Stimulated activated naive CD8-positive, alpha-beta T cell treated with anti-CD3 and anti-CD28 coated beads, Interleukin-15, Interleukin-2, amounts not matched to agents 100 ng/mL and 50 ng/mL, for 24 hours (primary cell): Measurements from ENCODE around the gene OR5T1.

ENCODE experiments used
- H3K27ac Mint-ChIP-seq: one replicate; pipeline ENCODE4 v1.8.0; 2021; ENCODE audit warnings: mild to moderate bottlenecking, mixed read lengths
- H3K27me3 Mint-ChIP-seq: one replicate; pipeline ENCODE4 v1.8.0; 2021; ENCODE audit warnings: mixed read lengths
- H3K36me3 Mint-ChIP-seq: one replicate; pipeline ENCODE4 v1.8.0; 2021; ENCODE audit warnings: low read depth, mixed read lengths
- H3K4me1 Mint-ChIP-seq: one replicate; pipeline ENCODE4 v1.8.0; 2021; ENCODE audit warnings: low read depth, mixed read lengths
- H3K4me3 Mint-ChIP-seq: one replicate; pipeline ENCODE4 v1.8.0; 2021; ENCODE audit warnings: mild to moderate bottlenecking, mixed read lengths
- H3K9me3 Mint-ChIP-seq: one replicate; pipeline ENCODE4 v1.8.0; 2021; ENCODE audit warnings: mixed read lengths

Gene OR5T1

DNA sequence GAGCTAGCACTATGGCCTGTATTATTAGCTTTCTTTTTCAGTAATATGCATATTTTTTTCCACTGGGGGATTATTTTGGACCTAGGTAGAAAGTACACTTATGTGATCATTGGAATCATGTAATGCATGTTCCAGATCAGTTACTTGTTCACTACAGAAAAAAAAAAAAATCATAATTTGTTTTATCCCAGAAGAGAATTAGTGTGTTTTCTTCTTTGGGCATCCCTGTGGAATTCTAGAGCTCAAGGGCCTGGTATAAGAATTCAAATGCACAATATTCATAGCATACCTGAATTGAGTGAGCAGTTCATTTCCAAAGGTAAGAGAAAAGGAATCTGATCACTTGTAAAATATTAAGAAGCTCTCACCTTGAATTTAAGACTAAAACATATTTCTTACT is at the start of gene OR5T1:
TSS of gene OR5T1 (plus strand) at position 301 of the 400 bp plus-strand sequence. CDS start 1,485 bp downstream, outside the sequence.
- no peak within 1 kb of the TSS for H3K4me3 Mint-ChIP-seq
- H3K27me3 Mint-ChIP-seq: no peaks in the 10 kb centered on the region
- no peak within 1 kb of the TSS for H3K27ac Mint-ChIP-seq
- H3K9me3 Mint-ChIP-seq: peaks cover 19% of the 10 kb centered on the region
- no peaks in the 10 kb centered on the region for H3K36me3 Mint-ChIP-seq
- H3K4me1 Mint-ChIP-seq: no peaks in the 10 kb centered on the region

DNA sequence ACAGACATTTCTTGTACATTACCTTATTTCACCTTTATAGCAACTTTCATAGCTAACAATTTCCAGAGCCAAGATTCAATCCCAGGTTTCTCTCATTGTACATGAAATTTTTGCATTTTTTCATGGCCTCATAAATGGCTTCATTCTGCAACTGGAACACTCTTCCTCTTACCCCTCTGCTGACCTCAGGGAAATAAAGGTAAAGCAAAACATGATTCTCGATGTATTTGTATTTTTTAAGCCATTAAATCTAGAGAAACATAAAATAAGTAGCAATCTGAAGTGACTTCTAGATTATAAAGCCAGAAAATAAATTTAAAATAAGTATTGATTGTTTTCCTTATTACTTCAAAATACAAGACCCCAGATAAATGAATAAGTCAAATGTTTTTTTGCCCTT is 39.8 kb upstream of the OR5T1 start, which contains the start of gene OR5T2:
TSS of gene OR5T2 (minus strand) at position 101 of the 400 bp plus-strand sequence. CDS start 1,193 bp downstream, outside the sequence.
- Mint-ChIP-seq H3K9me3 (peaks cover 21% of the 10 kb centered on the region), H3K4me1 (no peaks in the 10 kb centered on the region), H3K27me3 (no peaks in the 10 kb centered on the region), H3K4me3 (no peak within 1 kb of the TSS), H3K36me3 (no peaks in the 10 kb centered on the region), H3K27ac (no peak within 1 kb of the TSS)

DNA sequence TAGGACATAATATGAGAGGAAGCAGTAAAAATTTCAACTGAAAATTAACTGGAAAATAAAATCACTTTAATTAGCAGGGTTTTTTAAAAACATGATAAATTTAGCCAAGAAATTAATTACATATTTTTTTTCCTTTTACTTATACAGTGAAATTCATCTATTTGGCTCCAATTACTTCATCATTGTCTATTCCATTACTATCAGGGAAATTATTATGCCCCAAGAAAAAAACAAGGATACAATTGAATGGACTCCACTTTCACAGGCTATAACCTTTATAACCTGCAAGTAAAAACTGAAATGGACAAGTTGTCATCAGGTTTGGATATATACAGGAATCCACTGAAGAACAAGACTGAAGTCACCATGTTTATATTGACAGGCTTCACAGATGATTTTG is 22.0 kb upstream of the OR5T1 start, which contains the start of gene OR5T3:
TSS of gene OR5T3 (plus strand) at position 301 of the 400 bp plus-strand sequence. CDS start at position 301, 0 bp downstream.
- no peaks in the 10 kb centered on the region for H3K27me3 Mint-ChIP-seq
- no peak within 1 kb of the TSS for H3K4me3 Mint-ChIP-seq
- H3K36me3 Mint-ChIP-seq: no peaks in the 10 kb centered on the region
- peaks cover 9% of the 10 kb centered on the region for H3K9me3 Mint-ChIP-seq
- no peak within 1 kb of the TSS for H3K27ac Mint-ChIP-seq
- H3K4me1 Mint-ChIP-seq: no peaks in the 10 kb centered on the region

DNA sequence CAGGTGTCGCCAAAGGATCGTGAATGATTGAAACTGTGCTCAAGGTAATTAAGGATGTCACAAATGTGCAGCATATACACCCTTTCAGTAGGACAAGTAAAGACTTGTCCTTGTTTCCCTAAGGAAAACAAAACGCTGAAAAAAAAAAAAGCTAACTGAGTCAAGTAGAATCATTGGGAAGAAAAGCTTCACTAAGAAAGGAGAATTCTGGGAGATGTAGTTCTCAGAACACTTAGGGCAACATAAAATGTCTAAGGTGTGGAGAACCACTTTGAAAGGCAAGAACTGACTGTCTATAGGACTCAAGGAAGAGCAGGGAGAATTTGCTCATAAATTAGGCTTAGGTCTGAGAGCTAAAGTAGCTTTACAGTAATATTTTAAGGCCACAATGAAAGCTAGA is 2.9 kb upstream of the OR5T1 start:
- Mint-ChIP-seq H3K27me3 (no peaks in the 10 kb centered on the region), H3K27ac (no peak overlapping the region), H3K4me1 (no peaks in the 10 kb centered on the region)

DNA sequence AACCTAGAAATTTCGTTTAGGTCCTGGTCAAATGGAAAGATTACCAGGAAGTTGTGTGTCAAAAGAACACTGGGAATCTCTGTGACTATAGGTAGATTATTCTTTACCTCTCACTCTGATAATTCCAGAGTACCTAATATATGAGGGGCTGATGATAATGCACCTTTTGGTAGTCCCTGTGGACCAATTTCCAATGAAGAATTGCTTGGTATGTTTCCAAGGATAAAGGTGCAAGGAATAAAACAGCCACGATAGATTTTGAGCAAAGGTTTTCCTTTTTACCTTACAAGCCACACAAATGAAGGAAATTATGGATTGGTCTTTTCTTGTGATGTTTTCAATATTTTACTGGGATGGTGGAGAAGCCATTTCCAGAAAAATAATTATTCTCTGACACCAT is 18.2 kb downstream of the OR5T1 start, which contains the start of gene OR8H1:
TSS of gene OR8H1 (minus strand) at position 101 of the 400 bp plus-strand sequence. CDS start 1,192 bp downstream, outside the sequence.
- no peaks in the 10 kb centered on the region for H3K27me3 Mint-ChIP-seq
- H3K27ac Mint-ChIP-seq: no peak within 1 kb of the TSS

More for the DNA sequence above, 2.9 kb upstream of the OR5T1 start:
- peaks cover 24% of the 10 kb centered on the region for H3K9me3 Mint-ChIP-seq
- no peak overlapping the region for H3K4me3 Mint-ChIP-seq
- H3K36me3 Mint-ChIP-seq: no peaks in the 10 kb centered on the region

DNA sequence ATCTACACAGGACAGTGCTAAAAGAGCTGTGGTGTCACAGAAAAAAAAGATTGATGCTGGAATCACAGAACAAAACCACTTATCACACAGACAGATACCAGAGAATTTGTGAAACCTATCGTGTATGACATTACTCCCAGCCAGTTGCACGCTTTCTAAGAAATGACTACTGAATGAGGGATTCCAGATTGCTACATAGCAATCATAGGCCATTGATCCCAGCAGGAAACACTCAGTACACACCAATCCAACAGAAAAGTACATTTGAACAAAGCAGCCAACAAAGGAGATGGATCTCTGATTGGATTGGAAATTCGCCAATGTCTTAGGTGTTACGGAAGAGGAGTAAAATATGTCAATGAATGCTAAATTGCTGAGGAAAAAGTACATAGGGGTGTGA is 22.9 kb downstream of the OR5T1 start:
- Mint-ChIP-seq H3K4me1 (no peaks in the 10 kb centered on the region), H3K4me3 (no peak overlapping the region), H3K36me3 (no peaks in the 10 kb centered on the region), H3K27me3 (no peaks in the 10 kb centered on the region), H3K27ac (no peak overlapping the region), H3K9me3 (peaks cover 9% of the 10 kb centered on the region)

More for the DNA sequence above, 18.2 kb downstream of the OR5T1 start, which contains the start of gene OR8H1:
- no peak within 1 kb of the TSS for H3K4me3 Mint-ChIP-seq
- peaks cover 15% of the 10 kb centered on the region for H3K9me3 Mint-ChIP-seq
- no peaks in the 10 kb centered on the region for H3K36me3 Mint-ChIP-seq
- H3K4me1 Mint-ChIP-seq: no peaks in the 10 kb centered on the region

DNA sequence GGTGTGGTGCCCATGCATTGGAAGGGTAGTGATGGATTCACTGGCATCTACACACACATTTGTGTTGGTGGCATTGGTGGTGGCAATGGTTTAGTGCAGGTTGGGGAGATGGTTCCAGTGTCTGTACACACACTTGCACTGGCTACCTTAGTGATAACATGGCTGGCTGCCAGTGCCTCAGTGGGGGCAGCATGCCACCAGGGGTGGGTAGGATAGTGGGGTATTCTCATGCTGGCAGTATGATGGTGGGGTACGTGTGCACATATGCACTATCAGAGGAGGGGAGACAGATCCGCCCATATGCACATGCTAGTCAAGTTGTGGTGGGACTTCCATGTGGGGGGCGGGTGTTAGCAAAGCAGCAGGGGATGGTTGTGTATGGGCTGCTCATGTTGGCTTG is 33.9 kb downstream of the OR5T1 start:
- Mint-ChIP-seq H3K27me3 (no peaks in the 10 kb centered on the region), H3K36me3 (no peaks in the 10 kb centered on the region), H3K27ac (no peak overlapping the region), H3K4me1 (no peaks in the 10 kb centered on the region), H3K9me3 (peaks cover 25% of the 10 kb centered on the region), H3K4me3 (no peak overlapping the region)

DNA sequence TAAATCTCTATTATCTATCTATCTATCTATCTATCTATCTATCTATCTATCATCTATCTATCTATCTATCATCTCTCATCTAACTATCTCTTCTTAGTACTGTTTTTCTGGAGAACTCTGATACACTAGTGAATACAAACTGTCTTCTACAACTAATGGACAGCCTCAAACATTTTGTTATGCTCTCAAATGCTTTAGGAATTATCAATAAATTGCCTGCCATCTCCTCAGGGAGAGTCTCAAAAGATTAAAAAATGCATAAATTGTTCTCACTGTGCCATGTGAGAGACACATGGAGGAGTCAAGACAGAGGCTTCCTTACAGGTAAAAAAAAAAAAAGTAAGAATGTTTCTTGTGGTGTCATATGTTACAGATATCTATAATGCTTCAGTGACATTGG is 40.9 kb downstream of the OR5T1 start, which contains the start of gene OR8K3:
TSS of gene OR8K3 (plus strand) at position 301 of the 400 bp plus-strand sequence. CDS start 3,163 bp downstream, outside the sequence.
- H3K9me3 Mint-ChIP-seq: peaks cover 24% of the 10 kb centered on the region
- H3K27me3 Mint-ChIP-seq: no peaks in the 10 kb centered on the region
- no peak within 1 kb of the TSS for H3K4me3 Mint-ChIP-seq
- H3K36me3 Mint-ChIP-seq: no peaks in the 10 kb centered on the region
- no peaks in the 10 kb centered on the region for H3K4me1 Mint-ChIP-seq
- H3K27ac Mint-ChIP-seq: no peak within 1 kb of the TSS
